Measurements from ENCODE around the gene KLC1. TPM values are rescaled to one million over a fixed set of nuclear protein-coding genes. Genes with fewer than 3 reads are reported as not detected.

The KLC1 gene
- total RNA-seq, 6 experiments from 2014 or later: 179 to 204 (median 189) TPM

DNA sequence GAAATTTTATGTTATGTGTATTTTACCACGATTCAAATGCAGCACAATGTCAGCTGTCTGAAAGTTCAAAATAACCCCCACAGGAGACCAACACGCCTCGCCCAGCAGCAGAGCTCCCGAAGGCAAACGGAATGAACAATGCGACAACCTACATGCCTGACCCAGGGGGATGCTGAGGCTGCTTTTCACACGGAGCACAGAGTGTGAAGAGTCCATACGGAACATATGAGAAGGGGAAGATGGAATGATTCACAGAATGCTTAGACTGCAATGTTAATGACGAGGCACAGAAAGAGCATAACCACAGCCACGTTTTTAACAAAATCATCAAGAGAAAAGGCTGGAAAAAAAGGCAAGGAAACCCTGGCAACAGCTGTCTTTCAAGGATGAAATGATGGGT is 109.2 kb downstream of the KLC1 start:
- Mint-ChIP-seq H3K9me3 (no peaks in the 10 kb centered on the region), H3K27me3 (ENCODE audit: insufficient read depth) (peaks cover 9% of the 10 kb centered on the region), H3K36me3 (ENCODE audit: low read depth) (peaks cover 5% of the 10 kb centered on the region; the same call in 1 of the 2 replicates), H3K4me3 (no peak overlapping the region), H3K27ac (no peak overlapping the region), H3K4me1 (ENCODE audit: low read depth) (peaks cover 25% of the 10 kb centered on the region)
- TF ChIP-seq CTCF (IDR thresholded peaks at IDR 0.05): no peak
- no peak for DNase-seq

- peaks cover 5% of the 10 kb centered on the region; the same call in 1 of the 2 replicates for H3K36me3 Mint-ChIP-seq (ENCODE audit: low read depth)
- H3K4me3 Mint-ChIP-seq: no peak overlapping the region
- peaks cover 9% of the 10 kb centered on the region for H3K27me3 Mint-ChIP-seq (ENCODE audit: insufficient read depth)
- no peaks in the 10 kb centered on the region for H3K9me3 Mint-ChIP-seq
- no peak for TF ChIP-seq CTCF (IDR thresholded peaks at IDR 0.05)
- no peak for DNase-seq
- no peak overlapping the region for H3K27ac Mint-ChIP-seq
- peaks cover 20% of the 10 kb centered on the region for H3K4me1 Mint-ChIP-seq (ENCODE audit: low read depth)
Observed at GRCh38 chr14:103738701-103739451, 109.9 kb downstream of the KLC1 start.

GRCh38 chr14:103739466-103739792 is 110.4 kb downstream of the KLC1 start:
- DNase-seq: no peak
- Mint-ChIP-seq H3K27me3 (ENCODE audit: insufficient read depth) (peaks cover 8% of the 10 kb centered on the region), H3K27ac (no peak overlapping the region), H3K36me3 (ENCODE audit: low read depth) (peaks cover 5% of the 10 kb centered on the region; the same call in 1 of the 2 replicates), H3K4me3 (no peak overlapping the region), H3K9me3 (no peaks in the 10 kb centered on the region), H3K4me1 (ENCODE audit: low read depth) (peaks cover 20% of the 10 kb centered on the region)
- no peak for TF ChIP-seq CTCF (IDR thresholded peaks at IDR 0.05)

- no peak overlapping the region for H3K27ac Mint-ChIP-seq
- DNase-seq: no peak
- no peaks in the 10 kb centered on the region for H3K9me3 Mint-ChIP-seq
- peaks cover 5% of the 10 kb centered on the region; the same call in 1 of the 2 replicates for H3K36me3 Mint-ChIP-seq (ENCODE audit: low read depth)
- no peak overlapping the region for H3K4me3 Mint-ChIP-seq
- no peak for TF ChIP-seq CTCF (IDR thresholded peaks at IDR 0.05)
- H3K27me3 Mint-ChIP-seq (ENCODE audit: insufficient read depth): peaks cover 6% of the 10 kb centered on the region
- peaks cover 20% of the 10 kb centered on the region for H3K4me1 Mint-ChIP-seq (ENCODE audit: low read depth)
Observed at GRCh38 chr14:103739793-103740501, 110.9 kb downstream of the KLC1 start.

GRCh38 chr14:103740991-103741689 is 112.1 kb downstream of the KLC1 start:
- H3K27ac Mint-ChIP-seq: peak overlapping the region; percentile 60
- no peak for DNase-seq
- no peak overlapping the region for H3K4me3 Mint-ChIP-seq
- peaks cover 4% of the 10 kb centered on the region for H3K27me3 Mint-ChIP-seq (ENCODE audit: insufficient read depth)
- no peaks in the 10 kb centered on the region for H3K9me3 Mint-ChIP-seq
- H3K36me3 Mint-ChIP-seq (ENCODE audit: low read depth): peaks cover 5% of the 10 kb centered on the region; the same call in 1 of the 2 replicates
- no peak for TF ChIP-seq CTCF (IDR thresholded peaks at IDR 0.05)
- peaks cover 20% of the 10 kb centered on the region for H3K4me1 Mint-ChIP-seq (ENCODE audit: low read depth)

All from HFFc6 (cell line).